GM19193 (cell line): ENCODE data around the gene OR5K4.

Experiments
- POLR2A ChIP-seq: IDR thresholded peaks from 4 replicates; pipeline ENCODE4 v1.6.1; 2011; ENCODE audit not compliant: insufficient read depth, insufficient read length; ENCODE audit errors: extremely low read depth

Gene OR5K4, protein sequence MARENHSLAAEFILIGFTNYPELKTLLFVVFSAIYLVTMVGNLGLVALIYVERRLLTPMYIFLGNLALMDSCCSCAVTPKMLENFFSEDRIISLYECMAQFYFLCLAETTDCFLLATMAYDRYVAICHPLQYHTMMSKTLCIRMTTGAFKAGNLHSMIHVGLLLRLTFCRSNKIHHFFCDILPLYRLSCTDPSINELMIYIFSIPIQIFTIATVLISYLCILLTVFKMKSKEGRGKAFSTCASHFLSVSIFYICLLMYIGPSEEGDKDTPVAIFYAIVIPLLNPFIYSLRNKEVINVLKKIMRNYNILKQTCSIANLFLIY

DNA sequence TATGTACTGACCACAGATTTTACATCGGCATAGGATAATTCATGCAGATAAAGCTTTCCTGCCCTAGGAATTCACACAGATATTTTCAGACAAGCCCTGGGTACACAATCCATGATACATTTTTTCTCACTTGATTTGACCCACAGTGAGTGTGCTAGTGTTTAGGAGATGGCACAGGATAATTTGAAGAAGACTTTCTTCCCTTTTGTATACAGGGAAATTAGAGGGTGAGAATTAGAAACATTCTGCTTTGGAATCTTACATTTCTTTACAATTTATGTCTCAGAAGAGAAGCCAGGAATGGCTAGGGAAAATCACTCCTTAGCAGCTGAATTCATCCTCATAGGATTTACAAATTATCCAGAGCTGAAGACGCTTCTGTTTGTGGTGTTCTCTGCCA is at the start of gene OR5K4:
OR5K4 (plus strand) TSS at position 301 of the 400 bp plus-strand sequence; CDS start at position 301, 0 bp downstream.
- TF ChIP-seq POLR2A = no peak

DNA sequence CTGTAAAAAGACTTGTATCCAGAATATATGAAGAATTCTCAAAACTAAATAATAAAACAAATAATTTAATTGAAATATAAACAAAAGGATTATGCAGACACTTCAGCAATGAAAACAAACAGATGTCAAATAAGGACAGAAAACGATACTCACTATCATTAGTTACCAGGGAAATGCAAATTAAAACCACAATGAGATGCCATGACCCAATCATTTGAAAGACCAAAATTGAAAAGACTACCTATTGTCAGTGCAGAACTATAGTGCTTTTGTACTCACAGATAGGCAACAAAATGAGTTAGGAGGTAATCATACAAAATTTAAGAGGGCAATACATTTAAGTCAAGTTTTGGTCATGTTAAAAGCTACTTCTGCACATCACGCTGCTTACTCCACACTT is 31.6 kb upstream of the OR5K4 start:
- no peak for TF ChIP-seq POLR2A

DNA sequence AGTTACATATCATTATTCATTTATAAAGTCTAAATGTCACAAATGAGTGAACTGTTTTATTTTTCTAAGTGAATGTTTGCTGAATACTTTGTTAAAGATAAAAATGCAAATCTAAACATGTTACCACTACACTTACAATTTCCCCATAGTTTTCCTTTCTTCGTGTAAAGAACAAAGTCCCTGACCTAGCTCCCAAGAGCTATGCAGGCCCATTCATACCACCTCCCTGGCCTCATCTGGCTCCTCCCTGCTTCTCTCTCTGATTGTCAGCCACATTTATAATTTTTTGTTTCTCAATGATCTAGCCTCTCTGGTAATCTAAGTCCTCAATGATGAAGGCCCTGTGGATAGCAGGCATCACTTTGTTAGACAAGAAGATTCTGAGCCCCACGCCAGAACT is 31.0 kb upstream of the OR5K4 start:
- TF ChIP-seq POLR2A = no peak

DNA sequence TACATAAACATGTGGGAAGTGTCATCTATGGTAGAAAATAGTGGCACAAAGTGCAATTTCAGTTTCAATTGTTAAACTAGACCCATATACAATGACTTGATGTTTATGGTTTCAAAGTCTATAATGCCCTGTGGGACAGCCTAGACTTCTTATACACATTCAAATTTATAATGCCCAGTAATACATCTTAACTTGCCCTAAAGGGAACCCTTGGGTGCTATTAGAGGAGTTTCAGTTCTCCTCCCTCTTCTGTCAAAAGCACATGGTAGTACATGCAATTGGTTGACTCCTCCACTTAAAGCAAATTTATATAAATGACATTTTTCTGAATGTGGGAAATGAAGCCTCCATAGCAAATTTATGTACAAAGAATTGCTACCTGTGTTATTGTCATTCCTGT is 30.2 kb upstream of the OR5K4 start:
- no peak for TF ChIP-seq POLR2A

DNA sequence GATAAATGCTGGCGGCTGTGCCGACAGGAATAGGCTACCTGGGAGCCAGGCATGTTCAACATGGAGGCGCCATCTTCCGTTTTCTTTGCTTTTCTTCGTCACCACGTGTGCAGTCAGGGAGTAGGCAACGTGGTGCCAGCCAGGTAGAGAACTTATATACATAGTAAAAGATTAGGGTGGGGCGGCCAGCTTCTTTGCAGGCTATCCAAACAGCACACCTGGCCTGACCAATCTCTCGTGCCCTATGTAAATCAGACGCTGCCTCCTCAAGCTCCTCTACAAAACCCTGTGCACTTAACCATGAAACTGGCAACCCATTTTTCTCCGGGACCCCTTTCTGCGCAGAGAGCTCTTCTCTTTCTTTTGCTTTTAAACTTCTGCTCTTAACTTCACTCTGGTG is 28.6 kb upstream of the OR5K4 start:
- TF ChIP-seq POLR2A = no peak

DNA sequence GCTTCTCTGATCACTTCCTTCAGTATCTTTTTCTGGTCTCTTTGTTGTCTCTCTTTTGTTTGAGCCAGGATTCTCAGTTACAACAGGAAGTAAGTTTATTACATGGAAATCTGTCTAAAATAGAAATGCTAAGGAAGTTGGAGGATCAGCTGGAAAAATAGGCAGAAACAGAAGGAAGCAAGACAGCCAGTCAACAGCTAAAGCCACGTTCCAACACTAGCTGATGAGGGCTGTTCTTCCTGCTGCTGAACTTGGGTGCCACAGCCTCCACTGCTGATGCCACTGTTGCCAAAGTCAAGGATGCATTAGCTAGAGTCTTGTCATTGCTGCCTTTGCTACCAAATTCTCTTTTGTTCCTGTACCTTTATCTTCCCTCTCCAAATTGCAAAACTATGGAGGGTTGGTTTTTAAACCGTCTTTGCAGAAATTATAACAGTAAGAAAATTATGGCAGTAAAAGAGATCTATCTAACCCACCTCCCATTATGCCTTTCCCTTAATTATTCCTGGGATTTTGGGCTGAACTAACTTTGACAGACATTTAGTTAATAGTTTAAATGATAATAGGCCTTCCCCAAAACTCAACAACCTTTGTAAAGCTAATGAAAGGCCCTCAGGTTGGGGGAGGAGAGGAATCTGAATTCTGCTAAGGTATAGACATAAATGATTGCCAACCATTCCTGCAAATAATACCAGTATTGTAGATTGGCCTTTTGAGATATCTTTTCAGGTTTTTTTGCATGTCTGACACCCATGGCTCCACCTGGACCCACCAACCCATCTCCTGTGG is 27.4 kb upstream of the OR5K4 start:
- TF ChIP-seq POLR2A = no peak

DNA sequence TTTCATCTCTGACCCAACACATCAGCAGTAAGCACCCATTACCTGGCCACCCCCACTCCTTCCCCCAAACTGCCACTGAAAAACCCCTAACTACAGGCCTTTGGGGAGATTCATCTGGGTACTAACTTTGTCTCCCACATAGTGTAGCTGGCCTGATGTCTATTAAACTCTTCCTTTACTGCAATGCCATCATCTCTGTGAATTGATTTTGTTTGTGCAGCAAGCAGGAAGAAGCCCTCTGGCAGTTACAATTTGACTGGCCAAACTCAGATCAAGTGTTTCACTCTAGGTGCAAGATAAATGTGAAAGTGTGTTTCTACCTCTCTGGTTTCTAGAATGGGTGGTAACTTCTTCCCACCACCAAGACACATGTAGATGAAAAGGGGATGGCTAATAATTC is 26.7 kb upstream of the OR5K4 start:
- no peak for TF ChIP-seq POLR2A

DNA sequence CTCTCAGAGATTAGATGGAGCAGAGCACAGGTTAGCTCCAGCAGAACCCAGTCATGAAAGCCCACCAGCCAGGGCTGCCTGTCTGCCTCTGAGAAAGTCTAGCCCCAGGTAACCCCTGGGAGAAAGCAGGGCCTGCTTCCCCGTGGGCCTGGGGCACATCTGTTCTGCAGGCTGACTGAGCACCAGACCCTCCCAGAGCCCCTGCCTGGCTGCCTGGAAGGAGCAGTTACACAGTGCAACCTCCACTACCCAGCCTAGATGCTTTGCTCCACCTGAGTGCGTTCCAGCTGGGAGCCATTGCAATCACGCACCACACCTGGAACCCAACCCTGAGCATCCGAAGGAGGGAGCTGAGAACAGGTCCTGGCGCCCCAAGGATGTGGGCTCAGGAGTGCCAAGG is 24.7 kb upstream of the OR5K4 start:
- no peak for TF ChIP-seq POLR2A

DNA sequence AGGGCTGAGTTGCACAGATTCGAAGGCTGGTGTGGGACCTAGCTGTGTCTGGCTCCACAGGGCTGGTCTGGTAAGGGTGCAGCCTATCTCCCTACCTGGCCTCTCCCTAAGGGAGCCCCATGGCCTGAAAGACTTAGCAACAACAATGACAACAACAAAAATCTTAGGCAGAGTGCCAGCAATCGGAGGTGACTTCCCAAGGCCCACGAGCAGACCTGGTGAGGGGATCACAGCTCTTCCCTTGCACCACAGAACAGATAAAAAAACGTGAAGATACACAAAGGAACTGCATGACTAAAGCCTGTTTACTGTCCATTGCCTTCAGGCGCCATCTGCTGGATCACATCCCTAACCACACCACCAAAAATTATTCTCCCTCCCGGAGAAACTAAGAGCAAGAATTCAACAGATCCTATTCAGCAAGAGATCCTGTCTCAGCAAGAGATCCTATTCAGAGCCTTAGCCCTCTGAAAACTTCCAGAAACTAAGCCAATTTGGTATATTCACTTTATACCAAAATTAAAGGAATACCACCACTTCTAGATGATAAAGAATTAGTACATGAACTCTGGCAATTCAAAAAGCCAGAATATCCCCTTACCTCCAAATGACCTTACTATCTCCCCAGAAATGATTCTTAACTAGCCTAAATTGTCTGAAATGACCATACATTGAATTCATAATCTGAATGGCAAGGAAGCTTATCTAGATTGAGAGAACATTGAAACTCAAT is 24.1 kb upstream of the OR5K4 start:
- no peak for TF ChIP-seq POLR2A

DNA sequence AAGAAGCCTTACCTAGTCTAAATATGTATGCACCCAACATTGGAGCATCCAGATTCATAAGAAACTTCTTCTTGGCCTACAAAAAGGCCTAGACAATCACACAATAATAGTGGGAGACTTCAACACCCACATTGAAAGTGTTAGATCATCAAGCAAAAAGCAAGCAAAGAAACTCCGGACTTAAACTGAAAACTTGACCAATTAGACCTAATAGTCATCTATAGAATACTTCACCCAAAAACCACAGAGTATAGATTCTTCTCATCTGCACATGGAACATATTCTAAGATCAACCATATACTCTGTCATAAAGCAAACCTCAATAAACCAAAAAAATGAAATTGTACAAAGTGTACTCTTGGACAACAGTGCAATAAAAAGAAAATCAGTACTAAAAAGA is 22.3 kb upstream of the OR5K4 start:
- no peak for TF ChIP-seq POLR2A

DNA sequence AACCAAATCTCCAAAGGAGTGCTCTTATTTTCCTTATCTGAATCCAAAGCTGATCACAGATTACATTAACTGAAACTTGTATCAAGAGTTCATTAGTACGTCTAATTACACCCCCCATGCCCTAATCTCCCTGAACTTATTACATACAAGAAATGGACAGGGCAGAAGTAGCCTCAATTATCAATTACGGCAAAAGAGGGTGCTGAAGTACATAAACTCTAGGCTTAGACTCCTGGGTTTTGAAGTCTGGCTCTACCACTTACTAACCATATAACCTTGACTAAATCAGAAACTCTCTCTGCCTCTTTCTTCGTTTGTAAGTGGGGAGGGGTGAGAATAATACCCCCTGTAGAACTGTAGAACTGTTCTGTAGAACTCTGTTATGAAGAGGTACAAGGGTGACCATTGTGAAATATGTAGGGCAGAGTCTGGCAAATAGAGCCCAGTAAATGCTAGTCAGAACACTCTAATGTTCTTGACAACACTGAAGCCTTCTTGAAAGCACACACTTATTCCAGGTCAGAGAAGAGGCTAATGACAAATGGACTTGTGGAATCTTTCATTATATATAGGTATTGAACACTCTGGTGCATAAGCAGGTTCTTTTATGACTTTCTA is 19.6 kb upstream of the OR5K4 start:
- no peak for TF ChIP-seq POLR2A

DNA sequence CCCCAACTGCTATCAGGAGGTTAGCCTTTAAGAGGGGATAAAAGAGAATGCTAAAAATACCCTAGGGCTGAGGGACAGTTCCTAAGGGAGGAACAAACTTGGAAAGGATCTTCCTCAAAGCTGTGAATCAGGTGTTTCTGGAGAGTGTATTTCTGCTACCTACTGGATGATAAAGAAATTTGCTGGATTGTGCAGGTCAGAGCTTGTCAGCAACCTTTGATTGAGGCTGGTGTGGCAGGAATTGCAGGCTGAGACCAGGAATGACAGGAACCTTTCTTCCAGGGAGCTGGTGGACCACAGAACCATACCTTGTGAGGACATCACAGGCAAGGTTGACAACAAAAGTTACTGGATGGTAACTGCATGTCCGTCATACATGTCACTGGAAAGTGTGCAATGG is 14.6 kb upstream of the OR5K4 start:
- no peak for TF ChIP-seq POLR2A

DNA sequence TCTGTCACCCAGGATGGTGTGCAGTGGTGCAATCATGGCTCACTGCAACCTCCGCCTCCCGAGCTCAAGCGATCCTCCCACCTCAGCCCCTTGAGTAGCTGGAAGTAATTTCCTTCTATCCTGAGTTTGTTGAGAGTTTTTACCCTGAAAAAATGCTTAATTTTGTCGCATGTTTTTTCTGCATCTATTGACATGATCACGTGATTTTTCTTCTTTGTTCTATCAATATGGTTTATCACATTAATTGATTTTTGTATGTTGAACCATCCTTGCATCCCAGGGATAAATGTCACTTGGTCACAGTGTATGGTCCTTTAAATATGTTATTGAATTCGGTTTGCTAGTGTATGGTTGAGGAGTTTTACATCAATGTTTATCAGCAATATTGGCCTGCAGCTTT is 11.9 kb upstream of the OR5K4 start:
- TF ChIP-seq POLR2A = no peak

DNA sequence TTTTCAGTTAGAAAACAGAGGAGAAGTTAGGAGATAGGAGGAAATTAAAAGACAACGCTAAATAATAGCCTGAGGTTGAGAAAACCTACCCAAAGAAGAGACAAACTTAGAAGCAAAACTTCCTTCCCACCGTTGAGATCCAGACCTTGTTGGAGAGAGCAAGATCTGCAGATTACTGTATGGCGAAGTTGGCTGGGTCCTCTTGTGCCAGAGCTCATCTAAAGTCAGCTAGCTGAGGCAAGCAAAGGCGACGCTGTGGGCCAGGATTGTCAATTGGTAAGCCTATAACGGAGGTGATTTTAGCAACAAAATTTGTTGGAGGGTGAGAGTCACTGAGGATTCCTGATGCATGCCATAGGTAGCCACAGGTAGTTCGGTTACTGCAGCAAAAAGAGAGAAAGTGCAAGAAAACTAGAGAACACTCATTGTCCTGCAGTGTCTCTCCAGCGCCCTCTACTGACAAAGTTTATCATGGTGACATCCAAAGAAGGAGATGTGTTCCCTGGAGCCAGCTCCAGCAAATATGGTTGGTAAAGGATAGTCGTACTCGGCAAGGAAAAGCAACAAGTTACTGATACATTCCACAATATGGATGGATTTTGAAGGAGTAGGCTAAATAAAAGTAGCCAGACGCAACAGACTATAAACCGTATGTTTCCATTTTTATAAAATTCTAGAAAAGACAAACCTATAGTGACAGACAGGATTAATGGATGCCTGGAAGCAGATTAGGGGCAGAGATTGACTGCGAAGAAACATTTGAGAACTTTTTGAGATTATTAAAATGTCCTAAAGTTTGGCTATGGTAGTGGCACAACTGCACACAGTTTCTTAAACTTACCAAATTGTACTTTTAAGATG is 9.8 kb upstream of the OR5K4 start:
- TF ChIP-seq POLR2A = no peak
